22Rv1 (cell line): Measurements from ENCODE around the gene RFX3.

Source experiments
- ZFX ChIP-seq: fragments of 450-650 bp; IDR thresholded peaks from 2 replicates; pipeline ENCODE4 v1.6.1; 2017; ENCODE audit warnings: antibody characterized with exemption, borderline replicate concordance
- TF ChIP-seq, protein P1 (sequence below): fragments of 450-650 bp; IDR thresholded peaks from 2 replicates; pipeline ENCODE4 v1.5.1; 2017; ENCODE audit warnings: mild to moderate bottlenecking

DNA sequence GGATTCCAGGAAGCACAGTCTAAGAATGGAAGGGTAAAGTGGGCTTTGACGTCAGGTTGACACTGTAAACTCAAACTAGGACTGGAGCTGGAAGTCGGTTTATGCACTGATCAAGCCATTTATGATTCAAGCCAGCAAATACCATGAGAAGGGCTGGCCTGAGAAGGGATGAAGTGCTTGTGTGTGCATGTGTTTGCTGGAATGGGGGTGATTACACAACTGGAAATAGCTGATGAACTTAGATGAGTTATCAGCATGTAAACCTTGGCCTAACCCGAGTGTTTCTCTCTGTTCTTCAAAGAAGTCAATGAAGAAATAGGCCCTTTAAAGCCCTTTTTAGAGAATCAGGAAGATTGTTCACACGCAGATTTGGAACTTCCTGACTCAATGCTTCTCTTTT is 287.6 kb downstream of the RFX3 start:
- TF ChIP-seq, protein P1, sequence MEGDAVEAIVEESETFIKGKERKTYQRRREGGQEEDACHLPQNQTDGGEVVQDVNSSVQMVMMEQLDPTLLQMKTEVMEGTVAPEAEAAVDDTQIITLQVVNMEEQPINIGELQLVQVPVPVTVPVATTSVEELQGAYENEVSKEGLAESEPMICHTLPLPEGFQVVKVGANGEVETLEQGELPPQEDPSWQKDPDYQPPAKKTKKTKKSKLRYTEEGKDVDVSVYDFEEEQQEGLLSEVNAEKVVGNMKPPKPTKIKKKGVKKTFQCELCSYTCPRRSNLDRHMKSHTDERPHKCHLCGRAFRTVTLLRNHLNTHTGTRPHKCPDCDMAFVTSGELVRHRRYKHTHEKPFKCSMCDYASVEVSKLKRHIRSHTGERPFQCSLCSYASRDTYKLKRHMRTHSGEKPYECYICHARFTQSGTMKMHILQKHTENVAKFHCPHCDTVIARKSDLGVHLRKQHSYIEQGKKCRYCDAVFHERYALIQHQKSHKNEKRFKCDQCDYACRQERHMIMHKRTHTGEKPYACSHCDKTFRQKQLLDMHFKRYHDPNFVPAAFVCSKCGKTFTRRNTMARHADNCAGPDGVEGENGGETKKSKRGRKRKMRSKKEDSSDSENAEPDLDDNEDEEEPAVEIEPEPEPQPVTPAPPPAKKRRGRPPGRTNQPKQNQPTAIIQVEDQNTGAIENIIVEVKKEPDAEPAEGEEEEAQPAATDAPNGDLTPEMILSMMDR: no peak
- TF ChIP-seq ZFX: no peak
